SHP77 treated with DMSO at 0.1 percent for 48 hours (cell line): ENCODE results near the gene SLC6A6.
A peak's percentile ranks its signal among the peaks of the same experiment; 100 is the strongest.
"Not testable (repeated sequence)": the region's sequence is repeated elsewhere in the genome, so short reads cannot be mapped to it uniquely, and the experiment has no call there.

Experiments used
- DNase-seq: peaks from one replicate; lab custom pipeline; 2025; lab: John Stamatoyannopoulos, UW

The SLC6A6 gene

GRCh38 chr3:14508505-14508819, 106.1 kb downstream of the SLC6A6 start:
- DNase-seq = no peak

GRCh38 chr3:14508966-14509795, 106.8 kb downstream of the SLC6A6 start:
- DNase-seq = peak; percentile 3

- no peak for DNase-seq
Measured at GRCh38 chr3:14509796-14510100, 107.3 kb downstream of the SLC6A6 start.

- no peak for DNase-seq
Measured at GRCh38 chr3:14510838-14511622, 108.6 kb downstream of the SLC6A6 start.

GRCh38 chr3:14511623-14512280, 109.3 kb downstream of the SLC6A6 start:
- DNase-seq = no peak

GRCh38 chr3:14512281-14512941, 110.0 kb downstream of the SLC6A6 start:
- DNase-seq = no peak

- no peak for DNase-seq
Measured at GRCh38 chr3:14512942-14513327, 110.5 kb downstream of the SLC6A6 start.

- DNase-seq = no peak
Measured at GRCh38 chr3:14513566-14514322, 111.3 kb downstream of the SLC6A6 start.

GRCh38 chr3:14514323-14514720, 111.9 kb downstream of the SLC6A6 start:
- DNase-seq = no peak

- DNase-seq = not testable (repeated sequence)
Measured at GRCh38 chr3:14515526-14515925, 113.1 kb downstream of the SLC6A6 start.

- DNase-seq = no peak
Measured at GRCh38 chr3:14516738-14517345, 114.4 kb downstream of the SLC6A6 start.

GRCh38 chr3:14517601-14518431, 115.4 kb downstream of the SLC6A6 start:
- no peak for DNase-seq

- no peak for DNase-seq
Measured at GRCh38 chr3:14518432-14518802, 116.0 kb downstream of the SLC6A6 start.

GRCh38 chr3:14518893-14519292, 116.5 kb downstream of the SLC6A6 start:
- DNase-seq = no peak

- DNase-seq = no peak
Measured at GRCh38 chr3:14519406-14519805, 117.0 kb downstream of the SLC6A6 start.

- no peak for DNase-seq
Measured at GRCh38 chr3:14520149-14520548, 117.7 kb downstream of the SLC6A6 start.

- DNase-seq = no peak
Measured at GRCh38 chr3:14520967-14521366, 118.6 kb downstream of the SLC6A6 start.

- no peak for DNase-seq
Measured at GRCh38 chr3:14521611-14522010, 119.2 kb downstream of the SLC6A6 start.

GRCh38 chr3:14522129-14522691, 119.8 kb downstream of the SLC6A6 start:
- DNase-seq = no peak

GRCh38 chr3:14522768-14523167, 120.4 kb downstream of the SLC6A6 start:
- no peak for DNase-seq
